B cell (primary cell): ENCODE measurements around the gene FKBP6.

Experiments used
- EZH2 ChIP-seq: IDR thresholded peaks from 2 replicates; pipeline ENCODE4 v1.6.1; 2012; ENCODE audit warnings: borderline replicate concordance, low read depth, mild to moderate bottlenecking, moderate library complexity, low read length; ENCODE audit not compliant: insufficient read depth, poor library complexity, severe bottlenecking
- TF ChIP-seq, protein P1 (sequence below): fragments of 200-600 bp; IDR thresholded peaks from one replicate; pipeline ENCODE4 v1.8.0; 2022; ENCODE audit warnings: antibody characterized with exemption, mild to moderate bottlenecking

DNA sequence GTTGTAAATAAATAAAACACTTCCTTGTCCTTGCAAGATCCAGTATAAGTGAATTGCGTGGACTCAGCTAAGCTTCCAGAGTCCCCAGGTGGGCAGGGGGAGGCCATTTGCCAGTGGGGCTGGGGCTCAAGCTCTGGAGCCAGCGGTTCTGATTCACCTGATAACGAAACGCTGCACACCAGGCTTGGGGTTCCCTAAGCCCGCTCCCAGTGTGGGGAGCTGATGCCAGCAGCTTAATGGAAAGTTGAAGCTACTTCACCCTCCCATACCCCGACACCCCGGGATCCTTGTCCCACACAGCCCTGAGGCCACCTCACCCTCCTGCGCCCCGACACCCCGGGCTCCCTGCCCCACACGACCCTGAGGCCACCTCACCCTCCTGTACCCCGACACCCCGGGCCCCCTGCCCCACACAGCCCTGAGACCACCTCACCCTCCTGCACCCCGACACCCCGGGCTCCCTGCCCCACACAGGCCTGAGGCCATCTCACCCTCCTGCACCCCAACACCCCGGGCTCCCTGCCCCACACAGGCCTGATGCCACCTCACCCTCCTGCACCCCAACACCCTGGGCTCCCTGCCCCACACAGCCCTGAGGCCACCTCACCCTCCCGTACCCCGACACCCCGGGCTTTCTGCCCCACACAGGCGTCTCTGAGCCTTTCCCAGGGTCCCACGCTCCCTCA is 30.8 kb downstream of the FKBP6 start:
- TF ChIP-seq, protein P1, sequence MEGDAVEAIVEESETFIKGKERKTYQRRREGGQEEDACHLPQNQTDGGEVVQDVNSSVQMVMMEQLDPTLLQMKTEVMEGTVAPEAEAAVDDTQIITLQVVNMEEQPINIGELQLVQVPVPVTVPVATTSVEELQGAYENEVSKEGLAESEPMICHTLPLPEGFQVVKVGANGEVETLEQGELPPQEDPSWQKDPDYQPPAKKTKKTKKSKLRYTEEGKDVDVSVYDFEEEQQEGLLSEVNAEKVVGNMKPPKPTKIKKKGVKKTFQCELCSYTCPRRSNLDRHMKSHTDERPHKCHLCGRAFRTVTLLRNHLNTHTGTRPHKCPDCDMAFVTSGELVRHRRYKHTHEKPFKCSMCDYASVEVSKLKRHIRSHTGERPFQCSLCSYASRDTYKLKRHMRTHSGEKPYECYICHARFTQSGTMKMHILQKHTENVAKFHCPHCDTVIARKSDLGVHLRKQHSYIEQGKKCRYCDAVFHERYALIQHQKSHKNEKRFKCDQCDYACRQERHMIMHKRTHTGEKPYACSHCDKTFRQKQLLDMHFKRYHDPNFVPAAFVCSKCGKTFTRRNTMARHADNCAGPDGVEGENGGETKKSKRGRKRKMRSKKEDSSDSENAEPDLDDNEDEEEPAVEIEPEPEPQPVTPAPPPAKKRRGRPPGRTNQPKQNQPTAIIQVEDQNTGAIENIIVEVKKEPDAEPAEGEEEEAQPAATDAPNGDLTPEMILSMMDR = no peak
- TF ChIP-seq EZH2 = no peak
